ENCODE measurements around the gene CHST12. TPM values are rescaled to one million over a fixed set of nuclear protein-coding genes. Genes with fewer than 3 reads are reported as not detected.

The CHST12 gene
- total RNA-seq, 1 experiment from 2014 or later = 19.3 TPM

GRCh38 chr7:2381881-2382509 lies 21.4 kb upstream of the CHST12 start:
- H3K27me3 ChIP-seq (ENCODE audit: insufficient read depth, low read length) = no peaks in the 10 kb centered on the region
- H3K4me1 Mint-ChIP-seq = peaks cover 3 to 8% of the 10 kb centered on the region in 2 experiments
- H3K79me2 ChIP-seq (ENCODE audit: insufficient read depth, low read length) = no peaks in the 10 kb centered on the region
- H4K20me1 ChIP-seq (ENCODE audit: control insufficient read depth, insufficient read depth, insufficient read length) = no peaks in the 10 kb centered on the region
- no peaks in the 10 kb centered on the region for H3K9me3 Mint-ChIP-seq
- no peak overlapping the region for H2BK20ac ChIP-seq (ENCODE audit: low read depth, low read length, poor library complexity, severe bottlenecking)
- peaks cover 37 to 56% (median 48%) of the 10 kb centered on the region in 3 experiments for H3K36me3 Mint-ChIP-seq (ENCODE audit: insufficient read depth in 1 of 3, low read depth in 3 of 3)
- no peak overlapping the region for H2BK15ac ChIP-seq (ENCODE audit: low read depth, low read length)
- no peak overlapping the region for H2AK5ac ChIP-seq (ENCODE audit: insufficient read length, low read length)
- DNase-seq = no peak
- no peaks in the 10 kb centered on the region for H3K4me1 ChIP-seq (ENCODE audit: insufficient read depth, low read length)
- no peak overlapping the region for H3T11ph ChIP-seq (ENCODE audit: low read length)
- no peak overlapping the region for H3K4ac ChIP-seq (ENCODE audit: low read depth, low read length)
- no peak overlapping the region for H3K4me3 Mint-ChIP-seq
- H4K91ac ChIP-seq (ENCODE audit: insufficient read length, low read depth, low read length) = no peak overlapping the region
- H3K79me1 ChIP-seq (ENCODE audit: insufficient read depth, low read depth, low read length, poor library complexity, severe bottlenecking) = no peaks in the 10 kb centered on the region
- H3K4me2 ChIP-seq (ENCODE audit: insufficient read depth, insufficient read length, low read length) = no peak overlapping the region
- no peak for TF ChIP-seq CTCF (conservative IDR thresholded peaks at IDR 0.05)
- H2BK12ac ChIP-seq (ENCODE audit: insufficient read length, low read depth, low read length) = no peak overlapping the region
- H3K23me2 ChIP-seq (ENCODE audit: insufficient read length, low read depth, low read length, poor library complexity, severe bottlenecking) = no peaks in the 10 kb centered on the region
- no peak overlapping the region for H4K5ac ChIP-seq (ENCODE audit: insufficient read length, low read depth, low read length)
- no peak overlapping the region for H3K27ac ChIP-seq (ENCODE audit: insufficient read length, low read depth, low read length)
- H3K9ac ChIP-seq (ENCODE audit: extremely low read depth, insufficient read length, low read length) = no peak overlapping the region
- no peak overlapping the region for H2BK5ac ChIP-seq (ENCODE audit: insufficient read length, low read length)
- no peak overlapping the region for H3K18ac ChIP-seq (ENCODE audit: insufficient read length, low read depth, low read length)
- no peak overlapping the region for H3K27ac Mint-ChIP-seq
- H2AFZ ChIP-seq (ENCODE audit: low read length) = no peak overlapping the region
- H3K23ac ChIP-seq (ENCODE audit: insufficient read length, low read depth, low read length) = no peak overlapping the region
- H3K9me3 ChIP-seq (ENCODE audit: control insufficient read depth, low read depth, low read length) = no peaks in the 10 kb centered on the region
- H4K8ac ChIP-seq (replicated peaks; ENCODE audit: insufficient read length, low read depth, low read length) = no peak overlapping the region
- no peak overlapping the region for H3K14ac ChIP-seq (ENCODE audit: insufficient read depth, low read length)
- no peak overlapping the region for H2BK120ac ChIP-seq (ENCODE audit: low read depth, low read length, poor library complexity, severe bottlenecking)
- no peak overlapping the region for H3K56ac ChIP-seq (ENCODE audit: insufficient read length, low read depth, low read length)
- H3K27me3 Mint-ChIP-seq (ENCODE audit: low read depth) = no peaks in the 10 kb centered on the region
- no CpG with 5 or more reads among the region's 21 CpGs for WGBS (ENCODE audit: extremely low coverage, insufficient read length, low lambda C conversion rate)

Data from H9 (cell line).